SH-SY5Y (cell line): ENCODE results near the gene PDGFB.

ENCODE experiments used
- GATA2 ChIP-seq: IDR thresholded peaks from 2 replicates; pipeline ENCODE4 v1.6.1; 2011; ENCODE audit warnings: mild to moderate bottlenecking, low read depth, low read length
- GATA3 ChIP-seq: IDR thresholded peaks from 2 replicates; pipeline ENCODE4 v1.6.1; 2011; ENCODE audit warnings: low read depth, mild to moderate bottlenecking, low read length, moderate library complexity

- TF ChIP-seq GATA2, result no peak
- no peak for TF ChIP-seq GATA3
Measured at GRCh38 chr22:39246690-39247332, 2.0 kb upstream of the PDGFB start.
